Erythroblast (primary cell): ENCODE results near the gene ERC2.

ENCODE experiments used
- DNase-seq, 2 experiments: peaks; one replicate each; lab custom pipeline; 2025; lab: John Stamatoyannopoulos, UW
- GATA1 ChIP-seq: IDR thresholded peaks from 2 replicates; pipeline ENCODE4 v1.6.1; 2011; ENCODE audit warnings: low read depth, mild to moderate bottlenecking, control low read depth, low read length, moderate library complexity
- POLR2A ChIP-seq: IDR thresholded peaks from 2 replicates; pipeline ENCODE4 v1.6.1; 2011; ENCODE audit warnings: mild to moderate bottlenecking, low read length

The ERC2 gene

DNA sequence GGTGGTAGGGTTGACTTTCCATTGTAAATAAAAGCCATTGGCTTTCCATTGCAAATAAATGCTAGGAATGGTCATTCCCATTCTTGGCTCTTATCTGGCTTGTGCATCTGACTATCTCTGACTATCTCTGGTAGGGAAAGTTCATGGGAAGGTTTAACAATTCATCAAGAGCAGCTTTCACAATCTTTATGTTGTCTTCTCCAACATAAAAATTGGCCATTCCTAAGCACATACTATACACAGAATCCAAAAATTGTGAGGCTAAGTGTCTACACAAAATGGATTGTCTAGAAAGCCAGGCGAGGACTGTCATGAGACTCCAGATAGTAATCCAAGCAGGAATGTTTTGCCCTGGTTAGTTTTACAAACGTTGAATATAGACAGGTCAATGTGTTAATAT is 926.8 kb downstream of the ERC2 start:
- TF ChIP-seq GATA1, result no peak
- TF ChIP-seq POLR2A, result no peak
- DNase-seq, result no peak

DNA sequence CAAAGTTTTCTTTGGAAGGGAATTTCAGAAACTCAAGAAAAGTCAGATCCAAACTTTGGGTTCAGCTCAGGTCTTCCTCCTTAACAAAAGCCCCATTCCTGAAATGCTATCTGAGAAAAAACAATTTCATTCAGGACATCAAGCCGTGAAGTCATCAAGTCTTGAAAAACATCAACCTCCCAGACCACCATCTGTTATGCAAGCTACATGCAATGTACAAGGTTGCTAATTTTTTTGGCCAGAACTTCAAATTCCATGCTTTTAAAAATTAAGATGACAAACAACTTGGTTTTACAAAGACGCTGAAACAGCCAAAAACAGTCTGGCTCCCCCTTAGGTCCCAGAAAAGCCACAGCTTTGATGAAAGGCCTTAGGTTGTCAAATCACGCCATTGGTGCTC is 927.3 kb downstream of the ERC2 start:
- DNase-seq, result no peak
- TF ChIP-seq GATA1 (no peak), POLR2A (no peak)

DNA sequence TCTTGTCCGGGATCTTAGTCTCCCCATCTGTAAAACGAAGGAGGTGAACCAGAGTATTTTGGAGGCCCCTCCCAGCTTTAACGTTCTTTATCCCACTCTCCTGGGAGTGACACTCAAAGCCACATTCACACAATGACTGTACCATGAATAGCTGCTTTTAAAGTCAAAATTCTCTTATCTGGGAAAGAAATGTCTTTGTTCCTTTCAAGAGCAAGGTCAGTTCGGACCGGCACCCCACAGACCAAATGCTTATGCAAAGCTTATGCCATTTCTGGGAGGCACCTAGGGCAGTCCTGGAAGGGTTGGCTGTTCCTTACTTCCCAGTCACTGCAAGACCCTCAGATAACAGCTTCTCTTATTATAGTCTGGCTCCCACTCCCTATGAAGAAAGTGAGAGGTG is 927.7 kb downstream of the ERC2 start:
- no peak for DNase-seq
- TF ChIP-seq GATA1, result no peak
- no peak for TF ChIP-seq POLR2A

DNA sequence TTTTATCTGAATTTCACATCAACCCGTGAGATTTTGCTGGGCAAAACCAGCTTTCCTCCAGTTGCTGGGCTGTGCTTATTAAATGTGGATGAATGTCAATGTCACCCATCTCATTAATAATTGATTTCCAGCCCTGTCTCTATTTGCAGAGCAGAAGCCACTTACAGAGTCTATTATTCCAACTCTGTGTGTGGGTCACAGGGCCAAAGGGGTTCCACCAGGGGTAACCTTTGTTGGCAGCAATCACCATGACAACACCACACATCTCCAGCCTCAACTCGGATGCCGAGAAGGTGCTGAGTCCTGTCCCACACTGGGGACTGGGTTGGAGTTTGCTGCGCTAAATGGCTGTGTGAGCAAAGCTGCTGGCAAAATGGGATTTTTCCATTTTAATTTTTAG is 930.1 kb downstream of the ERC2 start:
- no peak for DNase-seq
- TF ChIP-seq GATA1, result no peak
- no peak for TF ChIP-seq POLR2A

DNA sequence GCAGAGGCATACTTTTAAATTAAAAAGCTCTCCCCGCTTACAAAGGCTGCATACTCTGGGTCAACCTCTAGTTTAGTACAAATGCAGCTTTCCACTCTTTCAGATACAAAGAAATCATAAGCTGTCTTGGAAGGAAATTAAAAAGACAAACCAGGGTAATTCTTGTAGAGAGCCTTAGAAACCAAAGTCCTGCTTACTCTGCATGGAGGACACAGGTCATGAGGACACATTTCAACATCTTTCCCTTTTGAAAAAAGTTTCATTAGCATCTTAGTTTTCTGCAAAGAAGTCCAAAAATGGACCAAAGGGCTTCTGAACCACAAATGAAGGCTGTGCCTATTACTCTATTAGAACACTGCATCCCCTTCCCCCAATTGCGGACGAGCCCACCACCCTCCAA is 930.7 kb downstream of the ERC2 start:
- DNase-seq, result no peak
- TF ChIP-seq POLR2A, result no peak
- no peak for TF ChIP-seq GATA1

DNA sequence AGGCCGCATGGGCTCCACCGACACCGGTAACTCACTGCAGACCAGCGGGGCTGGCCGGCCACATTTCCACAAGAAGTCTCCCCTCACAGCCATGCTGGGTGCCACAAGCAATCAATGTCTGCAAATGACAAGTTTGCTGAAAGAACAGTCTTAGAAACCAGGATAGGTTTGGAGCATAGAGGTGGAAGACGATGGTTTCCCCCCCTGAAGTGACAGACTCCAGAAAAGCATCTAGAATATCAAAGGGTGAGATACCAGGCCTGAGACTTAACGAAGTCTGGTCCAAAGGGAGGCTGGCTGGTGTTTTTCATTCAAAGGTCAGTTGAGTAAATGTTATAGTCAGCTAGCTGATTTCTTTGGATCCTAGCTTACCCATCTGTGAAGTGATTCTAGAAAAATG is 931.1 kb downstream of the ERC2 start:
- no peak for DNase-seq
- TF ChIP-seq GATA1 (no peak), POLR2A (no peak)

DNA sequence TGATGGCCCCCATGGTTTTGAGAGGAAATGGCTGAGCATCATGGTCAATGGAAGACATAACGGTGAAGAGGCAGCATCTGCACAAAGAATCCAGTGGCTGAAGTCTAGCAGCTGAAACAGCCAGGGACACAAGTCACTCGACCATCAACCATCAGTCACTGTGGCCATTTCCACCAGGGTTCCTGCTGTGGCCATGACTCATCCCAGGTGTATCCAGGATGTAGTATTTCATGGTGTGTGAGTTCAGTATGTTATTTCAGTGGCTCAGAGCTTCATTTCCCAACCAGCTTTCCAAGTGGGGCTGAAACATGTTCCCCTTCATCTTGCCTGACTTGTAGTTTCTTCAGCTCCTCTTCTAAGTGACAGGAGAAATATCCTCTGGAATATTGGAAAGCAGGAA is 933.4 kb downstream of the ERC2 start:
- no peak for DNase-seq
- TF ChIP-seq GATA1 (no peak), POLR2A (no peak)

DNA sequence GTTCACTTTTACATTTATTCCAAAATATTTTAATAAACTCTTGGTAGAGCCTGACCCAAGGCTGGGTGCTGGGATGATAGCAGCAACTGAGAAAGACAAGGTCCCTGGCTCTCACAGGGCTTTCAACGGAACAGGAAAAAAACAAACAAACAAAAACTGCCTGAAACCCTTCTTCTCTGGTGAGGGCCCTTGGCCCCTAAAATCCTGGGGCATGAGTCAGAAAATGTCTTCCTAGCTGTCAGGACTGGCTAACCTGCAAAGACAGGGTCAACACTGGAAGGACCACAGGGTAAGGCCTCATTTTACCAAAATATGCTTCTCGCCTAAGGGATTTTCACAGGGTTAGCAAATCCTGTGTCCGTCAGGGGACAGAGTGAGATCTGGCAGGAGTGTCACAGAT is 935.5 kb downstream of the ERC2 start:
- TF ChIP-seq GATA1 (no peak), POLR2A (no peak)
- no peak for DNase-seq

DNA sequence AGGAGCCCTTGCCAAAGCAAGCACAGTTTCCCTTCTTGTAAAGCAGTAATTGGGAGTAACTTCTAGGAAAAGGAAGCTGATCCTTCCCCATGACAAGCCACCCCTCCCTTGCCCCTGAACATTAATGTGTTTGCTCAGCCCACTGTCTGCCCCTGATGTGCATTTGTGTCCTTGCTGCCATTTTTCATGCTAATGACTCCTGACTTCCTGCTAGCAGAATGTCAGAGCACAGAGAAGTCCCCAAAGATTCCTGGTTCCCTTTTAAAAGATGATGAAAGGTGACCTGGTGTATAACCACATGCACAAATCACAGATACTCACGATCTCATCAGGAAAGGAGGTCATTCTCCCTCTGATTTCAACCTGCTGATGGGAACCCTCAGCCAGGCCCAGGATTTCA is 936.9 kb downstream of the ERC2 start:
- no peak for TF ChIP-seq POLR2A
- no peak for TF ChIP-seq GATA1
- no peak for DNase-seq

DNA sequence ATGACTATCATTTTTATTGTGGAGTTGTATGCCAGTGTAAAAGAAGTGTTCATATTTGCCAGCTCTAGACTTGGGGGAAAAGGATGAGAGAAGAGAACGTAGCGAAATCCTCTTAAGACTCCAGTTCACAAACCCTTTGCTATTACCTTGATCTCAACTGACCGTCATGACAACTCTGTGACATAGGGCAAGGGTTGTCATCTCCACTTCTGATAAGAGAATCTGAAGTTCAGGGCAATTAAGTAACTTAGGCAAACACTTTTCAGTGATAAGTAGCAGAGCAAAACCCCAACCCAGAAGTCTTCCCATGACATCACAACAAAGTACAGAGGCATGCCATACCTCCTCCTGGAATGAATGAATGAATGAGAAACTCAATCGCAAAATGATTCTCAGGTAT is 940.9 kb downstream of the ERC2 start:
- no peak for DNase-seq
- TF ChIP-seq POLR2A (no peak), GATA1 (no peak)

DNA sequence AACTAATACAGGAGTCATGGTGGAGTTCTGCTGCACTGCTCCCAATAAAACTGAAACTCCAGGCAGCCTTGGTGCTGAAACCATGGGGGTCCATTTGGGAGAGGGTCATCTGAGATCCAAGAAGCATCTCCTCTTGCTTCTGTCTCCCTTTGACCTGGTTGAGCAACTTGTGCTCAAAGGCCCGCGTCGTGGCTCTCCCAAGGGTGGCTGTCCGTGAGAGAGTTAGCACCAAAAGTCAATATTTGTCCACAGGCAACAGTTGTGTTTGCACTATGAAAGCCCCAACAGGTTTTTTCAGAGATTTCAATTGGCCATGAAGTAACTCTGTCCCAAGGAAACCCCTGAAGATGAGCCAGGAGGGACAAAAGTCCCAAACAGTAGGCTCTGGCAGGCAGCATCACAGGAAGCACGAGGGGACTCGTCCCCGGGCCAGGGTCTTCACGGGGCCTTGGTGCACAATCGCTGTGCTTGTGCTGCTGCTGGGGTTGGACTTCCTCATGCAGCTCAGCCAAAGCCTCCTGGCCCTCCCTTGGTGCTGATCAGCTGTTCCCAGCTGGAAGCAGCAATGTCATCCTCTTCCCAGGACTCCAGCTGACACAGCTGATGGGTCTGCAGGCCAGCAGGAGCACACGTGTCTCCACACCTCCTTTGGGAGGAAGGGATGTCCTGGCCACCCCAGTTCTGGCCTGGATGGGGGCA is 941.8 kb downstream of the ERC2 start:
- DNase-seq, result no peak
- TF ChIP-seq GATA1 (no peak), POLR2A (no peak)

DNA sequence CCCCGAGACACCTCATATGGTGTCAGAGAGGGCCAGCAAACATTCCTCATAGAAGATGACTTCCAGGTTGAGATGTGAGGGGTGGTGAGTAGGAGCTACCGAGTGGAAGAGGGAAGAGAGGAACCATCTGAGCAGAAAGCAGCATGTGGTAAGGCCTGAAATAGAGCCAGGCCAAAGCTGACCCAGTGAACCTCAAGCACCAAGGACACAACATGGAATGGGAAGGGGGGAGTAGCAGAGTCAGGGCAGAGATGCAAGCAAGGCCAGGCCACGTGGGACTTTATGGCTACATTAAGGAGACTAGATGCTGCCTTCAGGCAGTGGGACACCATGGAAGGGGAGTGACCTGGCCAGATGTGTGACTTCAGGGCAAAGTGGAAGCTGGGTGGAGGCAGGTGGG is 942.8 kb downstream of the ERC2 start:
- TF ChIP-seq GATA1 (no peak), POLR2A (no peak)
- no peak for DNase-seq

DNA sequence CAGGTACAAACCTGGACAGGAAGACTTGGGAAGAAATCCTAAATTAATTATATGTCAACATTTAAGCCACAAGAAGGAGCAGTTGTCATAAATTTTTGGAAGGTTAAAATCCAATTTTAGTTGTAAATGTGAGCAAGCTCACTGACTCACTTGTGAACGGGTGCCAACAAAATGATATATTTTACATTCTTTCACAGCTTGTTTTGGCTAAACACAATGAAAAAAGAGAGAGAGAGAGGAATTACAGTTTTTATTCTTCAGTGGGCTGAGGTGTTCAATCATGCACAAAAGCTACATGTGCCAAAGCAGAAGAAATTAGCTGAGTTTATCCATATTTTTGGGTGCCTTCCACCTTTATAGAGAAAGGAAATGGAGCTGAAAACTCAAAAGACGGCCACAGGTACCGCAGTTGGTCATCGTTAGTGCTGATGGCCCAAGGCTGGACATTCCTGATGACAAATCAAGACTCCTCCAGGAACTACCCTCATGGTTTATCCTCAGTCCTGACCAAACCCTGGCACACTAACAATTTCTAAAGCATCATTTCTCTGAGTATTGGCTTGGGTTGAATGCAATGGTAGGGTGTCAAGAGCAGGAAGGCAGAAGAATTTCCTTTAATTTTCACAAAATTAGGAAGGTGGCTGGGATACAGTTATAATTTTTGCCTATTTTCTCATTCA is 943.6 kb downstream of the ERC2 start:
- DNase-seq, result no peak
- TF ChIP-seq GATA1 (no peak), POLR2A (no peak)

DNA sequence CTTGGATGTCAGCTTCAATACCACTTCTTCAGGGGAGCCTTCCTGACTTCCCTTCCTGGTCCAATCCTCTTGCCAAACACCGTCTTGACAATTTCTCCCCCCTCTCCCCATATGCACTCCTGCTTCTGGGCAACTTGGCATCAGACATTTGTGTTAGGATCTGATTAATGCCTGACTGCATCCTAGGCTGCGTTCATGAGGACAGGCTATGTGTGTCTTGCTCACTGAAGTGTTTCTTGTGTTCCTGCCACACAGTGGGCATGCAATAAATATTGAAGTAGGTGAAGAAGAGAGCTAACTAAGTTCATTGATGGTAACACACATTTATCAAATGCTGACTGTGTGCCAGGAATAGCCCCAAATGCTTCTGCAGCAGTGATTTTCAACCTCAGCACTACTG is 944.8 kb downstream of the ERC2 start:
- no peak for TF ChIP-seq POLR2A
- no peak for TF ChIP-seq GATA1
- no peak for DNase-seq

DNA sequence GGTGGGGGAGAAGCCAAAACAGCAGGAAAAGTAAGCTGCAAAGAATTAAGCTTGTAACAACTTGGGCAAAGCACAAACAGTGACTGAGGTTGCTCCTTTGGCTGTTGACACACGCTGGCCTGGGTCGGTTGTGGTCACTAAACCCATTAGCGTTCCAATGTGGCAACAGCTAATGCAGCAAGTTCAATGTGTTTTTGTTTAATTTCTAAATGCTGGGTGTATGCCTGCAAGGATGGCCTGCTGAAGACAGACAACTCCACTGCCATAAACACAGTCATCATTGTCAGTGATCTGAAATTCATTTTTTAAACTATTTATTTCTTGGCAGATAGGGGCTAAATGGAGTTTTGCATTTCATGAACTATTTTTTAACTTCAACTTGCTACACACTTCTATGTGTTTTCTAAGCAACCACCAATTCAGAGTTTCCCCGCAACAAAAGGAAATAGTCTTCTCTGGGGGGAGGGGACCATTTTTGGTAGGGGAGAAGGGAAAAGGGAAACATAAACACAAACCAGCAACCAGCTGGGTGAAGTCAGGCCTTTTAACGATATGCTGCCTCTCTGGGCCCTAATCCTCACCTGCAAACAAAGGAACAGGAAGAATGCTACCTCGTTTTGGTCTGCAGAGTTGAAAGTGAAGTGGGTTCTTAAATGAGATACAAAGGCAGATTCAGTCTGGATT is 946.4 kb downstream of the ERC2 start:
- TF ChIP-seq GATA1 (no peak), POLR2A (no peak)
- no peak for DNase-seq
